ENCODE data around the gene DNAH12.

DNAH12 gene

GRCh38 chr3:57252404-57252803 is 291.7 kb downstream of the DNAH12 start:
- TF ChIP-seq GATA3 (IDR thresholded peaks at IDR 0.05; ENCODE audit: low read depth, low read length) = no peak
- TF ChIP-seq GATA2 (IDR thresholded peaks at IDR 0.05; ENCODE audit: low read depth, low read length) = no peak

GRCh38 chr3:57244946-57245345 is 299.2 kb downstream of the DNAH12 start:
- TF ChIP-seq GATA2 (IDR thresholded peaks at IDR 0.05; ENCODE audit: low read depth, low read length) = no peak

Measured in SH-SY5Y (cell line).